GM18873 (cell line): ENCODE results near the gene IL1B.

Experiments used
- ATAC-seq: cut with Tn5 transposase; IDR thresholded peaks from one replicate; pipeline ENCODE4 v1.9.1; 2021; ENCODE audit warnings: mild to moderate bottlenecking, moderate library complexity, moderate number of reproducible peaks; ENCODE audit not compliant: unreplicated experiment, low FRiP score

The IL1B gene

GRCh38 chr2:112787729-112788393, 48.7 kb downstream of the IL1B start:
- no peak for ATAC-seq

- no peak for ATAC-seq
Measured at GRCh38 chr2:112787294-112787693, 49.3 kb downstream of the IL1B start.

- no peak for ATAC-seq
Measured at GRCh38 chr2:112784199-112785189, 52.1 kb downstream of the IL1B start, which contains the start of gene IL1A. IL1A (minus strand) TSS chr2:112784493; CDS start chr2:112783770, 723 bp downstream.

GRCh38 chr2:112783187-112783714, 53.3 kb downstream of the IL1B start:
- ATAC-seq = no peak

- ATAC-seq = peak; percentile 82
Measured at GRCh38 chr2:112782234-112782799, 54.3 kb downstream of the IL1B start.
